Mesendoderm (in vitro differentiated cells): Measurements from ENCODE around the gene JCAD.

Experiments used
- DNase-seq: peaks from one replicate; pipeline ENCODE4 v3.0.0; 2013
- H2AK5ac ChIP-seq: 2 replicates; pipeline ENCODE4 v1.6.1; 2013; ENCODE audit warnings: low read length, inconsistent platforms
- H2BK120ac ChIP-seq: 2 replicates; pipeline ENCODE4 v1.6.1; 2013; ENCODE audit warnings: low read depth, mild to moderate bottlenecking, low read length, moderate library complexity, mixed read lengths
- H2BK15ac ChIP-seq: replicated peaks from 2 replicates; pipeline ENCODE4 v1.6.1; 2013; ENCODE audit warnings: low read depth, mild to moderate bottlenecking, moderate library complexity
- H2BK5ac ChIP-seq: 2 replicates; pipeline ENCODE4 v1.6.1; 2013; ENCODE audit warnings: low read length, inconsistent platforms
- H3K18ac ChIP-seq: 2 replicates; pipeline ENCODE4 v1.6.1; 2013; ENCODE audit warnings: mild to moderate bottlenecking, low read length, mixed read lengths
- H3K23ac ChIP-seq: one replicate; pipeline ENCODE4 v1.6.1; 2013; ENCODE audit warnings: low read length
- H3K27ac ChIP-seq: 2 replicates; pipeline ENCODE4 v1.5.1; 2013; ENCODE audit warnings: low read depth, mild to moderate bottlenecking, inconsistent platforms, low read length, moderate library complexity
- H3K27me3 ChIP-seq: 2 replicates; pipeline ENCODE4 v1.6.1; 2013; ENCODE audit warnings: low read length, control low read depth, mild to moderate bottlenecking, inconsistent platforms; ENCODE audit not compliant: insufficient read depth, poor library complexity
- H3K36me3 ChIP-seq: 2 replicates; pipeline ENCODE4 v1.6.1; 2013; ENCODE audit warnings: low read length, inconsistent platforms; ENCODE audit not compliant: control insufficient read depth, insufficient read depth
- H3K4ac ChIP-seq: one replicate; pipeline ENCODE4 v1.6.1; 2013; ENCODE audit warnings: low read depth, mild to moderate bottlenecking, low read length, moderate library complexity
- H3K4me1 ChIP-seq: 2 replicates; pipeline ENCODE4 v1.6.1; 2013; ENCODE audit warnings: low read depth, low read length, inconsistent platforms; ENCODE audit not compliant: control insufficient read depth
- H3K4me2 ChIP-seq: 2 replicates; pipeline ENCODE4 v1.6.1; 2013; ENCODE audit warnings: low read length
- H3K4me3 ChIP-seq: 2 replicates; pipeline ENCODE4 v1.5.1; 2013; ENCODE audit warnings: mild to moderate bottlenecking, low read length
- H3K56ac ChIP-seq: one replicate; pipeline ENCODE4 v1.6.1; 2013; ENCODE audit warnings: low read length
- H3K79me1 ChIP-seq: 2 replicates; pipeline ENCODE4 v1.6.1; 2013; ENCODE audit warnings: low read length, inconsistent platforms
- H3K79me2 ChIP-seq: 2 replicates; pipeline ENCODE4 v1.6.1; 2013; ENCODE audit warnings: mild to moderate bottlenecking, low read length; ENCODE audit not compliant: control insufficient read depth, insufficient read depth
- H3K9ac ChIP-seq: 2 replicates; pipeline ENCODE4 v1.6.1; 2013; ENCODE audit warnings: low read length, inconsistent platforms
- H4K5ac ChIP-seq: one replicate; pipeline ENCODE4 v1.6.1; 2013; ENCODE audit warnings: low read length
- H4K8ac ChIP-seq: one replicate; pipeline ENCODE4 v1.6.1; 2013; ENCODE audit warnings: low read depth, mild to moderate bottlenecking, control low read depth, low read length, moderate library complexity
- WGBS: extraction: QIAGEN DNeasy Blood & Tissue Kit; methylation state at CpG from one replicate; pipeline ENCODE4 v1.1.7; 2013; ENCODE audit warnings: low lambda C conversion rate, missing lambda C conversion rate; ENCODE audit not compliant: insufficient coverage; ENCODE audit errors: extremely low coverage; 5-methylcytosine and 5-hydroxymethylcytosine counted together

Gene JCAD

GRCh38 chr10:30098629-30099028 is 39.2 kb upstream of the JCAD start:
- Histone ChIP-seq H4K5ac (no peak overlapping the region), H2BK5ac (no peak overlapping the region), H3K18ac (no peak overlapping the region), H3K27ac (no peak overlapping the region), H3K23ac (no peak overlapping the region), H3K4me2 (no peak overlapping the region), H2BK15ac (no peak overlapping the region), H4K8ac (no peak overlapping the region), H2BK120ac (no peak overlapping the region), H3K4ac (no peak overlapping the region), H3K36me3 (no peaks in the 10 kb centered on the region), H3K79me2 (no peaks in the 10 kb centered on the region), H2AK5ac (no peak overlapping the region), H3K4me3 (no peak overlapping the region), H3K56ac (no peak overlapping the region), H3K4me1 (no peaks in the 10 kb centered on the region), H3K9ac (no peak overlapping the region), H3K27me3 (no peaks in the 10 kb centered on the region), H3K79me1 (no peaks in the 10 kb centered on the region)
- no peak for DNase-seq
- WGBS: 100% methylated on average over 1 of the region's 3 CpGs

- no peak overlapping the region for H4K8ac ChIP-seq
- WGBS: no CpG with 5 or more reads among the region's 4 CpGs
- no peak for DNase-seq
Measured at GRCh38 chr10:30096564-30096963, 37.2 kb upstream of the JCAD start.

GRCh38 chr10:30095631-30096422 is 36.4 kb upstream of the JCAD start:
- H3K4me3 ChIP-seq: no peak overlapping the region
- no peak overlapping the region for H3K9ac ChIP-seq
- H3K18ac ChIP-seq: no peak overlapping the region
- no peaks in the 10 kb centered on the region for H3K79me2 ChIP-seq
- H2BK15ac ChIP-seq: no peak overlapping the region
- H3K27ac ChIP-seq: no peak overlapping the region
- no peak overlapping the region for H3K56ac ChIP-seq
- no peak overlapping the region for H2AK5ac ChIP-seq
- no peaks in the 10 kb centered on the region for H3K79me1 ChIP-seq
- H3K4ac ChIP-seq: no peak overlapping the region
- H3K27me3 ChIP-seq: no peaks in the 10 kb centered on the region
- WGBS: no CpG with 5 or more reads among the region's 6 CpGs
- no peak overlapping the region for H2BK120ac ChIP-seq
- no peaks in the 10 kb centered on the region for H3K36me3 ChIP-seq
- H4K5ac ChIP-seq: no peak overlapping the region
- no peak overlapping the region for H3K4me2 ChIP-seq
- no peak for DNase-seq
- H4K8ac ChIP-seq: no peak overlapping the region
- no peaks in the 10 kb centered on the region for H3K4me1 ChIP-seq
- H2BK5ac ChIP-seq: no peak overlapping the region
- H3K23ac ChIP-seq: no peak overlapping the region

More at GRCh38 chr10:30096564-30096963, 37.2 kb upstream of the JCAD start:
- Histone ChIP-seq H3K4ac (no peak overlapping the region), H3K4me1 (no peaks in the 10 kb centered on the region), H3K9ac (no peak overlapping the region), H2BK5ac (no peak overlapping the region), H3K4me3 (no peak overlapping the region), H2BK120ac (no peak overlapping the region), H3K27me3 (no peaks in the 10 kb centered on the region), H3K36me3 (no peaks in the 10 kb centered on the region), H3K18ac (no peak overlapping the region), H2AK5ac (no peak overlapping the region), H2BK15ac (no peak overlapping the region), H3K27ac (no peak overlapping the region), H3K56ac (no peak overlapping the region), H3K79me1 (no peaks in the 10 kb centered on the region), H3K23ac (no peak overlapping the region), H4K5ac (no peak overlapping the region), H3K4me2 (no peak overlapping the region), H3K79me2 (no peaks in the 10 kb centered on the region)

- Histone ChIP-seq H2BK120ac (no peak overlapping the region), H3K79me1 (no peaks in the 10 kb centered on the region), H3K4me2 (no peak overlapping the region), H3K23ac (no peak overlapping the region), H3K18ac (no peak overlapping the region), H2BK5ac (no peak overlapping the region), H3K4me3 (no peak overlapping the region), H2AK5ac (no peak overlapping the region), H3K79me2 (no peaks in the 10 kb centered on the region), H3K56ac (no peak overlapping the region), H3K4me1 (no peaks in the 10 kb centered on the region), H3K27me3 (no peaks in the 10 kb centered on the region), H3K4ac (peak overlapping the region; percentile 6), H3K36me3 (no peaks in the 10 kb centered on the region), H3K9ac (no peak overlapping the region), H4K8ac (no peak overlapping the region), H2BK15ac (no peak overlapping the region), H3K27ac (no peak overlapping the region), H4K5ac (no peak overlapping the region)
- DNase-seq: no peak
- no CpG with 5 or more reads among the region's 5 CpGs for WGBS
Measured at GRCh38 chr10:30094601-30095000, 35.2 kb upstream of the JCAD start.

GRCh38 chr10:30093303-30093950 is 34.0 kb upstream of the JCAD start:
- no peak overlapping the region for H3K56ac ChIP-seq
- H3K4me3 ChIP-seq: no peak overlapping the region
- H3K79me2 ChIP-seq: no peaks in the 10 kb centered on the region
- no peaks in the 10 kb centered on the region for H3K79me1 ChIP-seq
- no peak overlapping the region for H3K18ac ChIP-seq
- H3K4me2 ChIP-seq: no peak overlapping the region
- H3K9ac ChIP-seq: no peak overlapping the region
- no peak overlapping the region for H3K23ac ChIP-seq
- H3K4me1 ChIP-seq: no peaks in the 10 kb centered on the region
- no peak for DNase-seq
- no peak overlapping the region for H2BK120ac ChIP-seq
- WGBS: no CpG with 5 or more reads among the region's 9 CpGs
- H2AK5ac ChIP-seq: no peak overlapping the region
- no peaks in the 10 kb centered on the region for H3K36me3 ChIP-seq
- H3K4ac ChIP-seq: no peak overlapping the region
- H4K8ac ChIP-seq: no peak overlapping the region
- H2BK15ac ChIP-seq: no peak overlapping the region
- no peak overlapping the region for H3K27ac ChIP-seq
- no peaks in the 10 kb centered on the region for H3K27me3 ChIP-seq
- no peak overlapping the region for H2BK5ac ChIP-seq
- H4K5ac ChIP-seq: no peak overlapping the region
